GM04503 (cell line): Measurements from ENCODE around the gene PTPRE.

Source experiments
- DNase-seq: peaks from one replicate; pipeline ENCODE4 v3.0.0-alpha.2; 2012; ENCODE audit warnings: low read depth

PTPRE gene

DNA sequence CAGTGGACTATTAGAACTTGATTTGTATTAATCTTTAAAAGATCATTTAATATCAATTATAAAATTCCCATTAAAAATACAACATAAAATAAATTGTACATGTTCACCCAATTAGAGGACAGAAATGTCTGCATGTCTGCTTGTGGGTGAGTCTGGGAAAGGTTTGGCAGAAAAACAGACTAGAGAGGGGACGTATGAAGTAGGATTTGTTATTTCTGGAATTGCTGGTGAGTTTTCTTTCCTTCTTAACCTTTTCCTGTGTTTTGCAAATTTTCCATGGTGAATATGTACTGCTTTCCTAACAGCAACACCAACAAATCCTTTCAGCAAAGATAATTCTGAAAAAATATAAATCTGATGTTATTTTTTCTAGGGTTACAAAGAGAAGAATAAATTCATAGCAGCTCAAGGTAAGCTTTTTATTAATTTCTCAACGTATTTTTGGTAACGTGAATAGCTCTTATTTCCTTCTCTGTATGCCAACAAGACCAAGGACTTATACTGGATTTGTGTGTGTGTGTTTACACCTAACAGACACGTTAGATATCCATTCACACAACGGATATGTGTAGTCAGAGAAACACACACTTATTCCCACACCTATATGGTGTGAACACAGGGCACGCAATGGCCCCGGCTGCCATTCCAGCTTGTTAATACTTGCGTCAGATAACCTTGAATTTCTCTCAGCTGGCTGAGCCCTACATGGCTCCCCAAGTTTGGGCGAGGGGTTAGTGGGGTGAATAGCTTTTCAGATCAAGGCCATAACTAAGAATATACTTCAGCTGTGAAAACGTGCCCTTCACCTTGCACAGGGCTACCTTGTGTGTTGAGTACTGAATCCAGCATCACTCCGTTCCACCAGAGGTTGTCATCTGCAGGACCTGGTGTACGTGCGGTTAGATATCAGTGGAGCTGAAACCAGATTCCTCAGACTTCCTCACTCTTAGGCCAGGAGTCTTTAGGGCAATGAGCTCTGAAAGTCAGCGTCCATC, 154.7 kb downstream of the PTPRE start:
- DNase-seq, result no peak

DNA sequence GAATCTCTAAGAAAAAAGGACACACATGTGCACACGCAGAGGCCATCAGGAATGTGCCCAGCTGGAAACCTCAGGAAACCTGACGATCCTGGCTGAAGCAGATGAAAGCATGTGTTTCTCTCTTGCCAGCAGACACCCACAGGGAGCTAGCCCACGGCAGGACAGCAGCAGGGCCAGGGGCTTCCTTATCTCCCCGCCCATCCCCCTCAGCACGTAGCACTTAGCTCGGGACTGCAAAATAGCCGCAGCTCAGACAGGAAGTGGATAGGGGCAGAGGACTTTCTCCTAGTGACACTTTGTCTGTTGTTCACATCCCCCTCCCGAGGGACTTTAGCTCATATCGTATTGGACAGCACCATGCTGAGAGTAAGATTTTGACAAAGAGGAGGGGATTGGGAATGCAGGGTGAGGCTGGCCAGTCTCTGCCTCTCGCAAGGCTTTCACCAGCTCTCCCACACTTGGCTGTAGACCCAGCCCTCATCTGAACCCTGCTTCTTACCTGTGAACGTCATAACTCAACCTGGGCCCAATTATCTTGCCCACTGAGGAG, 155.5 kb downstream of the PTPRE start:
- DNase-seq, result no peak

DNA sequence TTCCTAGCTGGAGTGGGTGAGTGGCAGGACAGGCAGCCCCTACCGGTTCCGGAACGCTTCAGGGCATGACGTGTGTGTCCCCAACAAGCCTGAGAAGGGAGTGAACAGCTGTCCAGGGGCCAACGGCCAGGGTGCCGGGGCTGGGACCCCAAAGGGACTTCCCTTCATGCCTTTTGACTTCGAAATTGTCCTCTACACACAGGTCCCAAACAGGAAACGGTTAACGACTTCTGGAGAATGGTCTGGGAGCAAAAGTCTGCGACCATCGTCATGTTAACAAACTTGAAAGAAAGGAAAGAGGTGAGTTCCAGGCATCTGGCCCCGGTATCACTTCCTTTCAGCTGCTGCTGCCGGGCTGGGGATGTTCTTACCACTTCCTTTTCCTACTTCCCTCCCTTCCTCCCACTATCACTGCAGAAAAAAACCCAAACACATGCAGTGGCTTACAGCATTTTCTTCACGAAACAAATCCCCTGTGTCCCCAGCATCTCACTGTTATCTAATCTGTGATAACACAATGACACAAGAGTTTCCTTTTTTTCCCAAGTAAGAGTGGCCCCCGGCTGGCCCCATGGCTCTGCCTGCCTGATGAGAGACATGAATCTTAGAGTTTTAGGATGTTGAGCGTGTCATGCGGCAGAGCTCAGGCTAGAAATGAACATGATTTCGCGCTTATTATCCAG, 156.1 kb downstream of the PTPRE start:
- no peak for DNase-seq

DNA sequence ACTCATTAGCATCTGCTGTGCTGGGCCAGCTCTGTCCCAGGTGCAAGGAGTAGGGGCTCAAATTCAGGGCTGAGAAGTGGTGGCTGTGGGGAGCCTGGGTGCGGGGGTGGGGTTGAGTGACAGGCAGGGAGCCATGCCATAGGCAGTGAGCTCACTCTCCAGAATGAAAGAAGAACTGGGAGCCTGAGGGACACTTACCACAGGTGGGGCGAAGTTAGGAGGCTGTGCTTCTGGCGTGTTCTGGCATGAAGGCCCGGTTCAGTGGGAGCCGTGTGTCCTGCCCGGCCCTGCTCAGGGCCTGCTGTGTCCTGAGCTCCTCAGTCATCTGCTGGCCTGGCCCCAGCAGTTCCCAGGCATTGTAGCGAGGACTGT, 156.8 kb downstream of the PTPRE start:
- DNase-seq, result no peak

DNA sequence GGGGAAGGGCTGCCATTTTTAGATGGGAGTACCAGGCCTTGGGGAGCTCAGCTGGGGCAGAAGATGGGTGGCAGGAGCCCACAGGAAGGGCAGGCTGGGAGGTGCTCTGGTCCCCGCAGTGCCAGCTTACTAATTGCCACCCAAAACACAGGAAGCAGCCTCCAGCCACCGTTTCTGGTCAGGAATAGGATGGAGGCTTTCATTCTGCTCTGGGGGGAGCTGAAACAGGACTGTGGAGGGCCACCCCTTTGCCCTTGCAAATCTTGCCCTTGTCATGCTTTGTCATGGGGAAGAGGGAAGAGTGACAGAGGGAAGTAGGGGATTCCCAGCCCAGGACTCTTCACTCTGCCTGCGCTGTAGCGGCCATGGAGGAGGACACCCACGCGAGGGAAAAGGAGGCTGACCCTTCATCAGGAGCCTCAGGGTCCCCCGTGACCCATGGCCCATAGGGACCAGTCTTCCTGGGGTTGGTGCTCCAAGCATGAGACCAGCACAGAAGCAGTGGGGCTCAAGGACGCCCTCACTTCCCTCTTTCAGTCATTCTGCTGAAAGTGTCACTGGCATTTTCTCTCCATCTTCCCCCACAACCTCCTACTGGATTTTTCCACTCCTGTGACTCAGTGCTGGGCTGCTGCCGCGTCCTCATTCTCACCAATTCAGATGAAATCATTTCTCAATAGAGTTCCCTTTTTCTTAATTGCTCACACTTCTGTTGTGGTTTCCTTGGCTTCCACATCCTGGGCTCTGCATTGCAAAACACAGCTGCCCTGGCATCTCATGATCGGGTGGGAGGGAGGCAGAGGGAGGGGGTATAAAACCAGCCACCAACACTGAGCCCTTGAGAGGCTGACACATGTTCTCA, 157.4 kb downstream of the PTPRE start:
- peak; percentile 80 for DNase-seq

DNA sequence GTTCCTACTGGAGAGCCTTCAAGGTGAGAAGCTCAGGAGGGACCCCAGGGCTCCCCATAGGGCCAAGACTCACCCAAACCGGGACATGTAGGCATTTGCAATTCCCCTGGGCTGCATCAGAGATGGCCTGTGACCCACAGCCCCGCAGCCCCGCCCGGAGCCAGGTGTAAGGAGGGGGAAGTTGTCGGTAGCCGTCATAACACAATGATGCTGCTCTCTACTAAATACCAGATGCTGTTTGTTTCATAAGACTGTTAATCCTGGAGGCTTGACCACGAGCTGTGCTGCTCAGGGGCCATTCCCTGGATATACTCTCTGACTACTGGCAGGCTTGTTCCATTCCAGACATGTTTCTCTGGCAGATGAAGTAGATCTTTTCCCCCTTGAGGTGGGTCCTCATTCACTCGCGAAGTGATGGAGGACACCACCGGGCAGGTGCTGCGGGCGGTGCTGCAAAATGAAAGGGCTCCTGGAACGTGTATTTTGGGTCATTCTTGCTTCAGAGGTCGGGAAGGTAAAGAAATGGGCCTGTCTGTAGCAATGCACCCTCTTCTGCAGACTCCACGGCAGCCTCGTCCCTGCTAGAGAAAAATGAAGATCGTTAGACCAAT, 158.2 kb downstream of the PTPRE start:
- DNase-seq, result peak; percentile 13

DNA sequence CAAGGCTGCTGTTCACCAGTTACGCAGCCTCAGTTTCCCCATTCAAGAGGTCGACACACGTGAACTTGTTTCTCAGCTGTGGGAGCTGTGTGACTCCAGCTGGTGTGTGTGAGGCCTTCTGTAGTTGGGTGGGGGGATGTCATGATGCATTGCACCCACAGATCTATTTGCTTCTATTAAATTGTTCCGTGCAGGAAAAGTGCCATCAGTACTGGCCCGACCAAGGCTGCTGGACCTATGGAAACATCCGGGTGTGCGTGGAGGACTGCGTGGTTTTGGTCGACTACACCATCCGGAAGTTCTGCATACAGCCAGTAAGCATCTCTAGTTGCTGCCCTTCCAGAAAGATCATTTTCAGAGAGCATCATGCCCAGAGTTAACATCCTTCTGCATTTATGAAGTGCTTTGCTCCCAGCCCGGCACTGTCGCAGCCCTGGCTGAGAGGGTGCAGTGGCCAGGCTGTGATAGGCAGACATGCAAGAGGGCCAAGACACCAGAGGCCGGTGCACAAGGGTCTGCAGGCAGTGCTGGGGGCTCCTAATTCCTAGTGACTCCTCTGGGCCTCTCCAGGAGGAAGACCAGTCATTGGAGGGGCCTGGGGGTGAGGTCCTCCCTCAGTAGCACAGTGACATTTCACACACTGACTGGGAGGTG, 159.1 kb downstream of the PTPRE start:
- DNase-seq, result no peak

DNA sequence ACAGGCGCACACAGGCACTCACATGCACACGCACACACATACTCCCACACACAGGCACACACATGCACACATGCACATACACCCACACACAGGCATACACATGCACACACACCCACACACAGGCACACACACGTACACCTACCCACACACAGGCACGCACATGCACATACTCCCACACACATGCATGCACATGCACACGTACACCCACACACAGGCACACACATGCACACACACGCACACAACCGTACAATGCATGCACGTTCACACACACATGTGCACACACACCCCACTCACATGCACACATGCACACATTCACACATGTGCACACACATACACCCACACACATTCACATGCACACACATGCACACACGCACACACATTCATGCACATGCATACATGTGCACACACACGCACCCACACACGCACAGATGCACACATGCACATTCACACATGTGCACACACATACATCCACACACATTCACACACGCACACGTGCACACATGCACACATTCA, 160.0 kb downstream of the PTPRE start:
- DNase-seq, result no peak

DNA sequence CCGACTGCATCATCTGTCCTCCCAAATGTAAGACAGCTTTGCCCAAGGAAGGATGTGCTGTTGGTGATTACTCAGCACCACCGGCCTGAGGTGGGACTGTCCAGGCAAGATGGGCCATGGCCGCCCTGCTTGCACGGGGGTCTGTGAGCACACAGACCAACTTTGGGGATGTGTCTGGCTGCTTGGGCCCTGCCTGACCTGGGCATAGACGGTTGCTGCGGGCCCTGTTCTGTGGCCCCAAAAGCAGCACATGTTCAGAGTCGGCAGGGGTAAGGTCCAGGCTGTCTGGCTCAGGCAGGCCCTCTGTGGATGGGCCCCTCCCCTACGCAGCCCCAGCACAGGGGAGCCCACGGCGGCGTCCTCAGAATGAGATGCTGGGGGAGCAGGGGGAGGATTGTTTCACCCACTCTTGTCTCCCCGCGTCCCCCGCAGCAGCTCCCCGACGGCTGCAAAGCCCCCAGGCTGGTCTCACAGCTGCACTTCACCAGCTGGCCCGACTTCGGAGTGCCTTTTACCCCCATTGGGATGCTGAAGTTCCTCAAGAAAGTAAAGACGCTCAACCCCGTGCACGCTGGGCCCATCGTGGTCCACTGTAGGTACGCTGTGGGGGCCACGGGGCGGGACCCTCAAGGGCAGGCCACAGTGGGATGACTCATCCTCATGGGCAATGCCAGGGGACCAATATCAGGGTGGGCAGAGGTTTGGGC, 160.9 kb downstream of the PTPRE start:
- DNase-seq, result no peak

DNA sequence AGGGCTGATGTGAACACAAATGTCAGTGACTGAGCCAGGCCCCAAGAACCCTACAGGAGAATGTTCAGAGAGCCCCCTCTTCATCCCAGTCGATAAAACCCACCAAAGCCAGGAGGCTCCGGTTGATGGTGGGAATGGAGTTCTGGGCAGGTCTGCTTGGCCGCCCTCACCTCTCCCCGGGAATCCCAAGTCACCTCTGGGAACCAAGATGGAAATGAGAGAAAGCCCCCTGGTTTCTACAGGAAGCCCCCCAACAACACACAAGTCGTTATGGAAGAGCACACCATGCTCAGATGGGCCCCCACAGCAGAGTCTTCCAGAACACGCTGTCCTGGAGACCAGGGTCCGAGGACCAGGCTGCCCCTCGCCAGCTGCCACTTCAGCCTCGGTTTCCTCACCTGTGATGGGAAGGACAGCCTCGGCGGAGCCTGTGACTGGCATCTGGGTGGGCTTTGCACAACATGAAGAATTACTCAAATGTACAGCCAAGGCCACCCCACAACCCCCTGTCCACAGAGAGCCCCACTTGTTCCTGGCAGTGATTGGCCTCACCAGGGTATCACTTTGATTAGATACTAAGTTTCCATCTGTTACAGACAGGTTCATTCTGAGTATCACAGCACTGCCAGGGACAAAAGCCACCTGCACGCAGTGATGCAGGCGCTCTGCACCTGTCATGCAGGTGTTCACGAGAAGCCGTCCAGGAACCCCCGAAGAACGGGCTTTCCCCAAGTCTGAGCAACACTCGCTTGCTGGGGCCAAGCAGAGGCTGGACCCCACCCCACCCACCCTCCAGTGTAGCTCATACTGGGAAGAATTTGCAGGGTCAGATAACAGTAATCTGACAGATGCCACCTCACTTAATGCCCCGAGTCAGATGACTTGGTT, 161.7 kb downstream of the PTPRE start:
- DNase-seq, result no peak

DNA sequence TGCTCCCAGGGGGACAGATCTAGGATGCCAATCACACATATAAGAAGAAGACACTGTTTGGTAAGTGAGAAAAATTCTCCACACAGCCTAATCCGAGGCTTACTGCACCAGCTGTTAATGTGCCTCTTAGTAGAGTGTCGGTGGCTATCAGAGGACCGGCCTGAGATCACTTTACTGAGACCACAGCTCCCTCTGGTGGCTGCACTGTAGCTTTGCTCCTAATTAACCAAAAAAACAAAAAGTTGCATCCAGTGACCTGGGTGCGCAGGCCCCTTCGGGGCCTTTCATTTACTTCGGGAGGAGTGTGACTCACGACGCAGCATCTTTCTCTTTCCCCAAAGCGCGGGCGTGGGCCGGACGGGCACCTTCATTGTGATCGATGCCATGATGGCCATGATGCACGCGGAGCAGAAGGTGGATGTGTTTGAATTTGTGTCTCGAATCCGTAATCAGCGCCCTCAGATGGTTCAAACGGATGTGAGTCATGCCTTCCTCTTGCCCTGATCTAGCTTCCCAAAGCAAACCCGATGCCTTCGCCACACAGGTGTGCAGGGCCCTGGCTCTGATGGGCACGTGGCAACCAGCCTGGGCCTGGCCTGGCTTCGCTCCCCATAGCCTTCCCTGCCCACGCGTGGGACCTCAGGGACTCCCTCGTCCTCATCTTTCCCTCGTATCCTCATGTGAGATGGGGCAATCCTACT, 162.6 kb downstream of the PTPRE start:
- peak; percentile 16 for DNase-seq

DNA sequence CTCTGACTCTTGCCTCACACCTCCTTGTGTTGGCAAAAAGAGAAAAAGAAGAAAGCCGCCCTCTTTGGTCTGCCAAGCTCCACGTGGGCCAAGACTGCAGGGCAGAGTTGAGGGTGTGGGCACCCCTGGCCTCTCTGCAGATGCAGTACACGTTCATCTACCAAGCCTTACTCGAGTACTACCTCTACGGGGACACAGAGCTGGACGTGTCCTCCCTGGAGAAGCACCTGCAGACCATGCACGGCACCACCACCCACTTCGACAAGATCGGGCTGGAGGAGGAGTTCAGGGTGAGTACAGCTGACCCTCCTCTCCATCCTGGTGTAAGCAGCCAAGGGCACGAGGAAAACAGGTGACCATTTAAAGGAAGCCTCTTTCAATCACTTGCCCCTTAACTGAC, 163.3 kb downstream of the PTPRE start:
- DNase-seq, result no peak

DNA sequence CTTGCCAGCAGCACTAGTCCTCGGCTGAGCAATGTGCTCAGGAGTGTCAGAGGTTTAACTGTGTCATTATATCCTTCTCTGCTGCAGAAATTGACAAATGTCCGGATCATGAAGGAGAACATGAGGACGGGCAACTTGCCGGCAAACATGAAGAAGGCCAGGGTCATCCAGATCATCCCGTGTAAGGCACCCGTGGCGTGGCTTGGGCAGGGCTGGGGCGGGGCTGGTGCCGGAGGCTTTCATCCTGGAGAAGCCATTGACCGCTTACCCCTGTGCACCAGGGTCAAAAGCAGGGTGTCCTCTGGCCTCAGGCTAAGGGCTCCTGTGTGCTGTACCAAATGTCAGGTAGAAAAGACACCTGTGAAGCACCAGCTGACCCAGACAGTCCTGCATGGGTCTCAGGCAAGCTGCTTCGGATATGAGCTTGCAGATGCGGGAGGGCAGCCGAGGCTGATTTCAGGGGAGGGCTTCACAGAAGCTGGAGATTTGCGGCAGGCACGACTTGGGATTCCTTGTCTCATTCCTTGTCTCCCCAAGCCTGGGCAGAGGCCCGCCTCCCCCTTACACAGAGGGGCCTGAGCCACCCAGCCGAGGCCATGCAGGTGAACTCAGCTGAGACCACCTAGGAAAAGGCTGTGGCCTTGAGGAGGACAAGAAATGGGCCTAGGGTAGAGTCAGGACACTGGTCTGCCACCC, 164.0 kb downstream of the PTPRE start:
- no peak for DNase-seq

DNA sequence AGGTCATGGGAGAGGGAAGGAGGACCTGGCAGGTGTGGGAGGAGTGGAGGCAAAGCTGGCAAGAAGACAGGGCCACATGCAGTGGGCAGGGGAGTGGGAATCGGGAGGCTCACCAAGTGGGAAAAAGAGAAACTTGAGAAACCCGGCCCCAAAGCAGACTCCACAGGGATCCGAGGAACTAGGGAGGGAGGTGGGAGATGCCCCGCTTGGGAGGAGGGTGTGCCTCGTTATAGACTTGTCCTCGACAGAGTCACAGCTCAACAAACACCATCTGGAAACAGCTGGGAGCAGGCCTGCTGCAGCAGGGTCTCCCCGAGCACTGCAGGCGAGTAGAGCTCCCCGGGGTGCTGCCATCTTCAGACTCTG, 164.5 kb downstream of the PTPRE start:
- no peak for DNase-seq

DNA sequence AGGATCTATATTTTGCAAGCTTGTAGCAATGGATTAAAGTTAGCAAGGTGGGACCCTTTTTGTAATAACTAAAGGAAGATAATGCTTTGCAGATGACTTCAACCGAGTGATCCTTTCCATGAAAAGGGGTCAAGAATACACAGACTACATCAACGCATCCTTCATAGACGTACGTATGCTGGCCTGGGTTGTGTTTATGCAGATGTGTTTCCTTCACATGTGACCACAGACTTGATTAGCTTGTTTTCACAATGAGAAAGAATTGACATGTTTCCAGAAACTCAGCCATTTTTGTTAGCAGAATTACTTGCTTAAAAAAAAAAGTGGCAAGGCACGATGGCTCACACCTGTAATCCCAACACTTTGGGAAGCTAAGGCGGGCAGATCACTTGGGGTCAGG, 165.1 kb downstream of the PTPRE start:
- DNase-seq, result no peak

DNA sequence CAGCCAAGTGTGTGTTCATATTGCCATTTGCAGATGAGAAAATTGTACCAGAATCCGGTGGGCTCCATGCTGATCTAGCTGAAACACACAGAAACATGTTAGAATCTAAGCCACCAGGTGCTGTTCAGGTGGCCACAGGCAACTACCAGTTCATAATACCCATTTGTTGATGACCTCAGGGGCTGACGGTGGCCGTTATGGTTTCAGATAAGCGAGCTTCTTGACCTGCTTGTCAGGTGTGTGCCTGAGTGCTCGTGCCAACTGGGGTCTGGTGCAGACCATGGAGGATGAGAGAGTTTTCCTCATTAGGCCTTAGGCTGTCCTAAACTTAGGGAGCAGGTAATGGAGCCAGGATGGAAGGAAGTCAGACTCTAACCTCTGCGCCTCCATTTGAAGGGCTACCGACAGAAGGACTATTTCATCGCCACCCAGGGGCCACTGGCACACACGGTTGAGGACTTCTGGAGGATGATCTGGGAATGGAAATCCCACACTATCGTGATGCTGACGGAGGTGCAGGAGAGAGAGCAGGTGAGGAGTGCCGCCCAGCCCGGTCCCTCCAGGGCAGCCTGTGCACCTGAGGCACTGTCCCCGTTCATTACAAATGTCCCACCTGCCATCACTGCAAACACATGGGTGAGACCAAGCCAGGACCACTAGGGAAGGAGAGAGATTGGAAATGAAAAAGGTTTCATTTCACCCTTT, 166.2 kb downstream of the PTPRE start:
- DNase-seq, result no peak

DNA sequence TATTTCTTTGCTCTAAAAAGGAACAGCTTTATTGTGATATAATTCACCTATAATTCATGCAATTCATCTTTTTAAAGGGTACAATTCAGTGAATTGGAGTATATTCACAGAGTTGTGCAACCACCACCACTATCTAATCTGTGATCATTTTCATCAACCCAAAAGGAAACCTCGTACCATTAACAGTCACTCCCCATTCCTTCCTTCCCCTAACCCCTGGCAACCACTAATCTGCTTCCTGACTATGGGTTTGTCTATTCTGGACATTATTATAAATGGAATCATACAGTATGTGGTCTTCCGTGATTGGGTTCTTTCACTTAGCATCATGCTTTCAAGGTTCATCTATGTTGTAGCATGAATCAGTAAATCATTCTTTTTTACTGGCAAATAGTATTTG, 167.0 kb downstream of the PTPRE start:
- DNase-seq, result no peak
